Measurements from ENCODE around the gene CLP1.
"Not testable (repeated sequence)": the region's sequence is repeated elsewhere in the genome, so short reads cannot be mapped to it uniquely, and the experiment has no call there.

DNA sequence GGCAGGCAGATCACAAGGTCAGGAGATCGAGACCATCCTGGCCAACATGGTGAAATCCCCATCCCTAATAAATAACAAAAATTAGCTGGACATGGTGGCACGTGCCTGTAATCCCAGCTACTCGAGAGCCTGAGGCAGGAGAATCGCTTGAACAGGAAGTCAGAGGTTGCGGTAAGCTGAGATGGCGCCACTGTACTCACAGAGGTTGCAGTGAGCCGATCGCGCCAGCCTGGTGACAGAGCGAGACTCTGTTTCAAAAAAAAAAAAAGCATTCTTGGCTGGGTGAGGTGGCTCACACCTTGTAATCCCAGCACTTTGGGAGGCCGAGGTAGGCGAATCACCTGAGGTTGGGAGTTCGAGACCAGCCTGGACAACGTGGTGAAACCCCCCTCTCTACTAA lies 5.3 kb upstream of the CLP1 start:
- TF ChIP-seq CTCF (IDR thresholded peaks at IDR 0.05; ENCODE audit: insufficient read depth, low read length); GABPA (IDR thresholded peaks at IDR 0.05; ENCODE audit: low read depth): not testable (repeated sequence)
- TF ChIP-seq POLR2AphosphoS5 (IDR thresholded peaks at IDR 0.05; ENCODE audit: low read depth) (0 out of 2 replicates have a peak, but pooled peaks have one; percentile 34), SPI1 (IDR thresholded peaks at IDR 0.05; ENCODE audit: borderline replicate concordance, low read depth) (peak; percentile 16; the same call in 1 of the 2 replicates)
